ENCODE results near the gene CNTNAP5. TPM values are rescaled to one million over a fixed set of nuclear protein-coding genes. Genes with fewer than 3 reads are reported as not detected.

Gene CNTNAP5
- total and polyA plus RNA-seq, 2 of the 13 experiments (the other 11 are each of a cell fraction or from before 2014, with no cell fraction given): not detected

DNA sequence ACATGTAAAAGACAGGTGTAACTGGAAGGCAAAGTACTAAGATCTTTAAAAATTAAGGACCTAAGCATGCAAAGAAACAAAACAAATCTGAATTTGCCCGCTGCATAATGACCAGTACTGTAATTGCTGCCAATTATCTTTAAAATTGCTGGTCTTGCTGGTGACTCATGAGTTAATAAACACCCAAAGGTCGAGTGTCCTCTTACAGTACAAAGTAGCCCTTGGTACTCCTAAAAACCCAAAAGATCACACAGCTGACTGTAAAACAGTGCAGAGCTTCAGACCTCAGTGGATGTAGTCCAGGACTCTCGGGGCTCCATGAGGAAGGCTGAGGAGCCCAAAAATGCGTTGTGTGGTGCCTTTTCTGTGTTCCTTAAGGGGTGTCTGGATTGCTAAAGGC is 308.7 kb downstream of the CNTNAP5 start (continued):
- TF ChIP-seq, protein P1, sequence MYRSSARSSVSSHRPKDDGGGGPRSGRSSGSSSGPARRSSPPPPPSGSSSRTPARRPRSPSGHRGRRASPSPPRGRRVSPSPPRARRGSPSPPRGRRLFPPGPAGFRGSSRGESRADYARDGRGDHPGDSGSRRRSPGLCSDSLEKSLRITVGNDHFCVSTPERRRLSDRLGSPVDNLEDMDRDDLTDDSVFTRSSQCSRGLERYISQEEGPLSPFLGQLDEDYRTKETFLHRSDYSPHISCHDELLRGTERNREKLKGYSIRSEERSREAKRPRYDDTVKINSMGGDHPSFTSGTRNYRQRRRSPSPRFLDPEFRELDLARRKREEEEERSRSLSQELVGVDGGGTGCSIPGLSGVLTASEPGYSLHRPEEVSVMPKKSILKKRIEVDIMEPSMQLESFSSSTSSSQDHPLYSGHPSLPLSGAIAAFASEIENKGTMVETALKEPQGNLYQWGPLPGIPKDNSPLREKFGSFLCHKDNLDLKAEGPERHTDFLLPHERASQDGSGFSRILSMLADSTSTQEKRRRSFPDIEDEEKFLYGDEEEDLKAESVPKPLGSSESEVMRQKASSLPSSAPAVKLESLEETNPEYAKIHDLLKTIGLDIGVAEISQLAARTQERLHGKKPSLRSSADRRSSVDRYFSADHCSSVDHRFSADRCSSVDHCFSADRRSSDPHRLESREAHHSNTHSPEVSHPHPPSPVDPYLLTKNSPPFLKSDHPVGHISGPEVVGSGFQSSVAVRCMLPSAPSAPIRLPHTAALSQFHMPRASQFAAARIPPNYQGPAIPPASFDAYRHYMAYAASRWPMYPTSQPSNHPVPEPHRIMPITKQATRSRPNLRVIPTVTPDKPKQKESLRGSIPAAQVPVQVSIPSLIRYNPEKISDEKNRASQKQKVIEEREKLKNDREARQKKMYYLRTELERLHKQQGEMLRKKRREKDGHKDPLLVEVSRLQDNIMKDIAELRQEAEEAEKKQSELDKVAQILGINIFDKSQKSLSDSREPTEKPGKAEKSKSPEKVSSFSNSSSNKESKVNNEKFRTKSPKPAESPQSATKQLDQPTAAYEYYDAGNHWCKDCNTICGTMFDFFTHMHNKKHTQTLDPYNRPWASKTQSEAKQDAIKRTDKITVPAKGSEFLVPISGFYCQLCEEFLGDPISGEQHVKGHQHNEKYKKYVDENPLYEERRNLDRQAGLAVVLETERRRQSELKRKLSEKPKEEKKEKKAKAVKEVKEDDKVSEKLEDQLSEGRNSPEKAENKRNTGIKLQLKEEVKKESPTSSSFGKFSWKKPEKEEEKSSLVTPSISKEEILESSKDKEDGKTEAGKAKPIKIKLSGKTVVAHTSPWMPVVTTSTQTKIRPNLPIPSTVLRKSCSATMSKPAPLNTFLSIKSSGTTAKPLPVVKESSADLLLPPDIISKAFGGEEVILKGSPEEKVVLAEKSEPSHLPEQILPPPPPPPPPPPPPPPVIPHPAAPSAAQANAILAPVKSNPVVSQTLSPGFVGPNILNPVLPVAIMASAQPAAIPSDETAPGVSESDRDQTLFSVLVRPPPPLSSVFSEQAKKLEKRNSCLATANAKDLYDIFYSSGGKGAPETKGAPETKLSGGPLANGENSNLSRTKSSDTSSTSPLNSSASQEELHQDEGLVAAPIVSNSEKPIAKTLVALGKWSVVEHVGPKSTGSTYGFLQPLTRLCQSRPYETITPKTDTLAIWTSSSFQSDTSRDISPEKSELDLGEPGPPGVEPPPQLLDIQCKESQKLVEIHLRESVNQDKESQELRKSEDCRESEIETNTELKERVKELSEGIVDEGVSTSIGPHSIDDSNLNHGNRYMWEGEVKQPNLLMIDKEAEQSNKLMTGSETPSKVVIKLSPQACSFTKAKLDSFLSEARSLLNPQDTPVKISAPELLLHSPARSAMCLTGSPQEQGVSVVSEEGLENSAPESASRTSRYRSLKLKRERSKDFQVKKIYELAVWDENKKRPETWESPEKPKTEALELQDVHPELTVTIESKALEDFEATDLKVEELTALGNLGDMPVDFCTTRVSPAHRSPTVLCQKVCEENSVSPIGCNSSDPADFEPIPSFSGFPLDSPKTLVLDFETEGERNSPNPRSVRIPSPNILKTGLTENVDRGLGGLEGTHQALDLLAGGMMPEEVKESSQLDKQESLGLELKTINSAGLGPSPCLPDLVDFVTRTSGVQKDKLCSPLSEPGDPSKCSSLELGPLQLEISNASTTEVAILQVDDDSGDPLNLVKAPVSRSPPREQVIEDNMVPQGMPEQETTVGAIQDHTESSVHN (CRISPR knock-in tag; IDR thresholded peaks at IDR 0.05): no peak
- TF ChIP-seq ZNF17 (CRISPR knock-in tag; IDR thresholded peaks at IDR 0.05) (no peak), ZNF737 (CRISPR knock-in tag; IDR thresholded peaks at IDR 0.05; ENCODE audit: borderline replicate concordance) (no peak)

DNA sequence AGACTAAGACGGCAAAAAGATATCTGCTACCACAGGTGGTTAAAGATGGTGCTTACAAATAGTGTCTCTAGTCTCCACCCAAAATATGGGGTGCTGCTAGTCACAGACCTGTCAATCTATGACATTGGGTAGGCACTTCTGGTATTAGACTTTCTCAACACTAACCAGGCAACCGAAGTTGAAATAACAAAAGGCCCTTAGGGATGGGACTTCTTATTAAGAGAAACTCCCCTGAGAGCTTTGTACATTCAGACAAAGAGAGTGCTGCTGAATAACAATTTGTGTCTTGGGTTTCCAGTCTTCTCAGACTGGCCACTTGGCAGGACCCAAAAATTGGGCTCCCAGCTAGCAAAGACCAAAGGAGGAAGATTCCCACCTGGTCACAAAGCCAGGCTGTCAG is 310.0 kb downstream of the CNTNAP5 start:
- Histone ChIP-seq H3K4me1 (ENCODE audit: insufficient read depth, low read length) (no peaks in the 10 kb centered on the region), H3K27me3 (ENCODE audit: control insufficient read depth in 1 of 2, insufficient read depth in 2 of 2, low read length in 2 of 2) (no peaks in the 10 kb centered on the region), H3K4me2 (ENCODE audit: low read depth, low read length) (no peak overlapping the region), H3K36me3 (replicated peaks in 1 of 2; ENCODE audit: control insufficient read depth in 1 of 2, insufficient read depth in 2 of 2, low read length in 2 of 2) (no peaks in the 10 kb centered on the region), H3K9me3 (ENCODE audit: low read length) (0 out of 2 replicates have a peak, but pooled peaks cover 2% of the 10 kb centered on the region), H3K4me3 (replicated peaks in 1 of 3; ENCODE audit: insufficient read depth in 1 of 3, low read depth in 2 of 3, low read length in 3 of 3) (no peak overlapping the region), H3K27ac (ENCODE audit: extremely low read length, insufficient read depth, low read length) (no peak overlapping the region), H3K79me2 (ENCODE audit: insufficient read depth, low read length) (no peaks in the 10 kb centered on the region), H3K9ac (ENCODE audit: insufficient read depth, low read depth, low read length) (no peak overlapping the region), H4K20me1 (ENCODE audit: insufficient read depth, low read length) (no peaks in the 10 kb centered on the region), H2AFZ (ENCODE audit: low read length) (no peak overlapping the region)
- intact Hi-C loops (cut with micrococcal nuclease; ENCODE audit: unreplicated experiment) (no loop called here), in situ Hi-C loops (cut with HindIII; ENCODE audit: extremely low pct_ligation_motif_present, low pct_unique_long_range_greater_than_20kb) (no loop called here)
- DNase-seq (ENCODE audit: low spot score): no peak
- POLR2A ChIA-PET: no interaction called here
- FAIRE-seq: no peak
- no peak for ATAC-seq
- BruUV-seq (replicated peaks): no TSS peak
- CTCF ChIA-PET (ENCODE audit: low intra/inter-chr PET ratio, low total read pairs): no interaction called here
- 12% methylated on average over 2 of the region's 2 CpGs for whole genome bisulfite sequencing (ENCODE audit: low lambda C conversion rate)
- no peak for TF ChIP-seq KMT2A (CRISPR knock-in tag; IDR thresholded peaks at IDR 0.05)
- no peak for TF ChIP-seq MZF1 (CRISPR knock-in tag; IDR thresholded peaks at IDR 0.05; ENCODE audit: borderline replicate concordance)
- TF ChIP-seq, protein P2, sequence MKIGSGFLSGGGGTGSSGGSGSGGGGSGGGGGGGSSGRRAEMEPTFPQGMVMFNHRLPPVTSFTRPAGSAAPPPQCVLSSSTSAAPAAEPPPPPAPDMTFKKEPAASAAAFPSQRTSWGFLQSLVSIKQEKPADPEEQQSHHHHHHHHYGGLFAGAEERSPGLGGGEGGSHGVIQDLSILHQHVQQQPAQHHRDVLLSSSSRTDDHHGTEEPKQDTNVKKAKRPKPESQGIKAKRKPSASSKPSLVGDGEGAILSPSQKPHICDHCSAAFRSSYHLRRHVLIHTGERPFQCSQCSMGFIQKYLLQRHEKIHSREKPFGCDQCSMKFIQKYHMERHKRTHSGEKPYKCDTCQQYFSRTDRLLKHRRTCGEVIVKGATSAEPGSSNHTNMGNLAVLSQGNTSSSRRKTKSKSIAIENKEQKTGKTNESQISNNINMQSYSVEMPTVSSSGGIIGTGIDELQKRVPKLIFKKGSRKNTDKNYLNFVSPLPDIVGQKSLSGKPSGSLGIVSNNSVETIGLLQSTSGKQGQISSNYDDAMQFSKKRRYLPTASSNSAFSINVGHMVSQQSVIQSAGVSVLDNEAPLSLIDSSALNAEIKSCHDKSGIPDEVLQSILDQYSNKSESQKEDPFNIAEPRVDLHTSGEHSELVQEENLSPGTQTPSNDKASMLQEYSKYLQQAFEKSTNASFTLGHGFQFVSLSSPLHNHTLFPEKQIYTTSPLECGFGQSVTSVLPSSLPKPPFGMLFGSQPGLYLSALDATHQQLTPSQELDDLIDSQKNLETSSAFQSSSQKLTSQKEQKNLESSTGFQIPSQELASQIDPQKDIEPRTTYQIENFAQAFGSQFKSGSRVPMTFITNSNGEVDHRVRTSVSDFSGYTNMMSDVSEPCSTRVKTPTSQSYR (CRISPR knock-in tag; IDR thresholded peaks at IDR 0.05; ENCODE audit: borderline replicate concordance): no peak
- no peak for TF ChIP-seq SETDB1 (CRISPR knock-in tag; IDR thresholded peaks at IDR 0.05; ENCODE audit: borderline replicate concordance)
- no peak for TF ChIP-seq DNMT1 (CRISPR knock-in tag; IDR thresholded peaks at IDR 0.05)
- TF ChIP-seq, protein P3, sequence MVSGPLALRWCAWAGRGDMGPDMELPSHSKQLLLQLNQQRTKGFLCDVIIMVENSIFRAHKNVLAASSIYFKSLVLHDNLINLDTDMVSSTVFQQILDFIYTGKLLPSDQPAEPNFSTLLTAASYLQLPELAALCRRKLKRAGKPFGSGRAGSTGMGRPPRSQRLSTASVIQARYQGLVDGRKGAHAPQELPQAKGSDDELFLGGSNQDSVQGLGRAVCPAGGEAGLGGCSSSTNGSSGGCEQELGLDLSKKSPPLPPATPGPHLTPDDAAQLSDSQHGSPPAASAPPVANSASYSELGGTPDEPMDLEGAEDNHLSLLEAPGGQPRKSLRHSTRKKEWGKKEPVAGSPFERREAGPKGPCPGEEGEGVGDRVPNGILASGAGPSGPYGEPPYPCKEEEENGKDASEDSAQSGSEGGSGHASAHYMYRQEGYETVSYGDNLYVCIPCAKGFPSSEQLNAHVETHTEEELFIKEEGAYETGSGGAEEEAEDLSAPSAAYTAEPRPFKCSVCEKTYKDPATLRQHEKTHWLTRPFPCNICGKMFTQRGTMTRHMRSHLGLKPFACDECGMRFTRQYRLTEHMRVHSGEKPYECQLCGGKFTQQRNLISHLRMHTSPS (CRISPR knock-in tag; IDR thresholded peaks at IDR 0.05; ENCODE audit: low read depth): no peak
- TF ChIP-seq HMG20B (CRISPR knock-in tag; conservative IDR thresholded peaks at IDR 0.05): no peak
- no peak for TF ChIP-seq SRY (CRISPR knock-in tag; IDR thresholded peaks at IDR 0.05)
